ENCODE results near the gene INPP5D. TPM values are rescaled to one million over a fixed set of nuclear protein-coding genes. Genes with fewer than 3 reads are reported as not detected.

INPP5D gene
- total RNA-seq, 1 donor from 2014 or later: 79.2 TPM

- peak overlapping the region; percentile 2 for H3K4me3 Mint-ChIP-seq (ENCODE audit: unreplicated experiment)
- peaks cover 13% of the 10 kb centered on the region for H3K4me1 Mint-ChIP-seq (ENCODE audit: unreplicated experiment)
- peaks cover 32% of the 10 kb centered on the region for H3K36me3 Mint-ChIP-seq (ENCODE audit: low read depth, unreplicated experiment)
- H3K9me3 Mint-ChIP-seq (ENCODE audit: unreplicated experiment): no peaks in the 10 kb centered on the region
- no peak for DNase-seq (ENCODE audit: low spot score)
- peak overlapping the region; percentile 9 for H3K27ac Mint-ChIP-seq (ENCODE audit: unreplicated experiment)
- peaks cover 8% of the 10 kb centered on the region for H3K27me3 Mint-ChIP-seq (ENCODE audit: unreplicated experiment)
- TF ChIP-seq, protein P1, sequence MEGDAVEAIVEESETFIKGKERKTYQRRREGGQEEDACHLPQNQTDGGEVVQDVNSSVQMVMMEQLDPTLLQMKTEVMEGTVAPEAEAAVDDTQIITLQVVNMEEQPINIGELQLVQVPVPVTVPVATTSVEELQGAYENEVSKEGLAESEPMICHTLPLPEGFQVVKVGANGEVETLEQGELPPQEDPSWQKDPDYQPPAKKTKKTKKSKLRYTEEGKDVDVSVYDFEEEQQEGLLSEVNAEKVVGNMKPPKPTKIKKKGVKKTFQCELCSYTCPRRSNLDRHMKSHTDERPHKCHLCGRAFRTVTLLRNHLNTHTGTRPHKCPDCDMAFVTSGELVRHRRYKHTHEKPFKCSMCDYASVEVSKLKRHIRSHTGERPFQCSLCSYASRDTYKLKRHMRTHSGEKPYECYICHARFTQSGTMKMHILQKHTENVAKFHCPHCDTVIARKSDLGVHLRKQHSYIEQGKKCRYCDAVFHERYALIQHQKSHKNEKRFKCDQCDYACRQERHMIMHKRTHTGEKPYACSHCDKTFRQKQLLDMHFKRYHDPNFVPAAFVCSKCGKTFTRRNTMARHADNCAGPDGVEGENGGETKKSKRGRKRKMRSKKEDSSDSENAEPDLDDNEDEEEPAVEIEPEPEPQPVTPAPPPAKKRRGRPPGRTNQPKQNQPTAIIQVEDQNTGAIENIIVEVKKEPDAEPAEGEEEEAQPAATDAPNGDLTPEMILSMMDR (IDR thresholded peaks at IDR 0.05; ENCODE audit: unreplicated experiment): no peak
These were observed 8.7 kb downstream of the INPP5D start for GRCh38 chr2:233068762-233069418.

DNA sequence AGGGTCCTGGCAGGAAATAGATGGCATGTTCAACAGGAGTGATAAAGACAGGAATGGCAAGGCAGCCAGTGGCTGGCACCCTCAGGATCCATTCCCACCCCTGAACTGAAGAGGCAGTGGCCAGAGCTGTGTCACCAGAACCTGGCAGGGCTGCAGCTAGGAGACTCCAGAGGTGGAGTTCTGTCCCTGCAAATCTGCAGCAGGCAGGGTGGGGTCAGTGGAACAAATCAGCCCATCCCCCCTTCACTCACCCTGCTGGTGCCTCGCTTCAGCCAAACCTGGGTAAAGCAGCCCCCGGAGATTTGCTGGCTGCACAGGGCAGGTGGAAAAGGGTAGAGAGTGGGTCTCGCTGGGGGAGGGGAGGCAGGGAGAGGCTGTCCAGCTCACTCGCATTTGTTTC is 12.7 kb downstream of the INPP5D start:
- Mint-ChIP-seq H3K4me1 (ENCODE audit: unreplicated experiment) (peaks cover 13% of the 10 kb centered on the region), H3K4me3 (ENCODE audit: unreplicated experiment) (no peak overlapping the region), H3K27me3 (ENCODE audit: unreplicated experiment) (peaks cover 10% of the 10 kb centered on the region), H3K36me3 (ENCODE audit: low read depth, unreplicated experiment) (peaks cover 24% of the 10 kb centered on the region), H3K9me3 (ENCODE audit: unreplicated experiment) (no peaks in the 10 kb centered on the region), H3K27ac (ENCODE audit: unreplicated experiment) (no peak overlapping the region)
- DNase-seq (ENCODE audit: low spot score): no peak
- TF ChIP-seq, protein P1 (IDR thresholded peaks at IDR 0.05; ENCODE audit: unreplicated experiment): no peak

DNA sequence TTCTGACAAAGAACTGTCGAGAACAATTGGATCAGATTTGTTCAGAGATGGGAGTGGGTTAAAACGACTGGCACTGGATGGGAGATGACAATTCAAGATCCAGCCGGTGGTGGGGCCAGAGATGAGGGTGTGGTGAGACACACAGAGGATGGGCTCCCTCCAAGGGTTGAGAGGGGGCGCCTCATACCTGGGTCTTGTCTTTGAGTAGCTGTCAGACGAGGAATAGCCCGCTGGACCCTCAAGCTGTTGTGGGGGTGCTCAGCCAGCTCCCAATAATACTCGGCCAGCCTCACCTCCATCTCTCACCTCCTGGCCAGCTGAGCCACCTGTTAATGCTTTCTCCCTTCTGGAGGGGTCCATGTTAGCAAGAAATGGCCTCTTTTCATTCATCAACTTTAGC is 14.0 kb downstream of the INPP5D start:
- DNase-seq (ENCODE audit: low spot score): no peak
- no peak overlapping the region for H3K27ac Mint-ChIP-seq (ENCODE audit: unreplicated experiment)
- H3K36me3 Mint-ChIP-seq (ENCODE audit: low read depth, unreplicated experiment): peaks cover 22% of the 10 kb centered on the region
- H3K27me3 Mint-ChIP-seq (ENCODE audit: unreplicated experiment): peaks cover 3% of the 10 kb centered on the region
- TF ChIP-seq, protein P1 (IDR thresholded peaks at IDR 0.05; ENCODE audit: unreplicated experiment): no peak
- H3K4me1 Mint-ChIP-seq (ENCODE audit: unreplicated experiment): peaks cover 15% of the 10 kb centered on the region
- H3K4me3 Mint-ChIP-seq (ENCODE audit: unreplicated experiment): no peak overlapping the region
- H3K9me3 Mint-ChIP-seq (ENCODE audit: unreplicated experiment): no peaks in the 10 kb centered on the region

- no peak for DNase-seq (ENCODE audit: low spot score)
- H3K9me3 Mint-ChIP-seq (ENCODE audit: unreplicated experiment): no peaks in the 10 kb centered on the region
- peaks cover 30% of the 10 kb centered on the region for H3K36me3 Mint-ChIP-seq (ENCODE audit: low read depth, unreplicated experiment)
- TF ChIP-seq, protein P1 (IDR thresholded peaks at IDR 0.05; ENCODE audit: unreplicated experiment): no peak
- H3K27ac Mint-ChIP-seq (ENCODE audit: unreplicated experiment): no peak overlapping the region
- H3K4me3 Mint-ChIP-seq (ENCODE audit: unreplicated experiment): no peak overlapping the region
- H3K4me1 Mint-ChIP-seq (ENCODE audit: unreplicated experiment): peaks cover 24% of the 10 kb centered on the region
- peaks cover 7% of the 10 kb centered on the region for H3K27me3 Mint-ChIP-seq (ENCODE audit: unreplicated experiment)
These were observed 15.2 kb downstream of the INPP5D start for GRCh38 chr2:233075141-233075965.

- DNase-seq (ENCODE audit: low spot score): no peak
- Mint-ChIP-seq H3K27me3 (ENCODE audit: unreplicated experiment) (peaks cover 7% of the 10 kb centered on the region), H3K9me3 (ENCODE audit: unreplicated experiment) (no peaks in the 10 kb centered on the region)
These were observed 15.8 kb downstream of the INPP5D start for GRCh38 chr2:233075966-233076339.

More at GRCh38 chr2:233075966-233076339, 15.8 kb downstream of the INPP5D start:
- TF ChIP-seq, protein P1 (IDR thresholded peaks at IDR 0.05; ENCODE audit: unreplicated experiment): no peak
- H3K36me3 Mint-ChIP-seq (ENCODE audit: low read depth, unreplicated experiment): peaks cover 33% of the 10 kb centered on the region
- peaks cover 27% of the 10 kb centered on the region for H3K4me1 Mint-ChIP-seq (ENCODE audit: unreplicated experiment)
- no peak overlapping the region for H3K27ac Mint-ChIP-seq (ENCODE audit: unreplicated experiment)
- no peak overlapping the region for H3K4me3 Mint-ChIP-seq (ENCODE audit: unreplicated experiment)

Measured in endothelial cell (in vitro differentiated cells).